ENCODE measurements around the gene CLDN7. TPM values are rescaled to one million over a fixed set of nuclear protein-coding genes. Genes with fewer than 3 reads are reported as not detected.

The CLDN7 gene, protein sequence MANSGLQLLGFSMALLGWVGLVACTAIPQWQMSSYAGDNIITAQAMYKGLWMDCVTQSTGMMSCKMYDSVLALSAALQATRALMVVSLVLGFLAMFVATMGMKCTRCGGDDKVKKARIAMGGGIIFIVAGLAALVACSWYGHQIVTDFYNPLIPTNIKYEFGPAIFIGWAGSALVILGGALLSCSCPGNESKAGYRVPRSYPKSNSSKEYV
- 8.7 and 12.3 TPM in 2 replicates for total RNA-seq

GRCh38 chr17:7262192-7262934 is at the start of gene CLDN7:
Gene CLDN7, minus strand, starts transcription at chr17:7262478. Its CDS starts 435 bp downstream, at chr17:7262043.

DNA sequence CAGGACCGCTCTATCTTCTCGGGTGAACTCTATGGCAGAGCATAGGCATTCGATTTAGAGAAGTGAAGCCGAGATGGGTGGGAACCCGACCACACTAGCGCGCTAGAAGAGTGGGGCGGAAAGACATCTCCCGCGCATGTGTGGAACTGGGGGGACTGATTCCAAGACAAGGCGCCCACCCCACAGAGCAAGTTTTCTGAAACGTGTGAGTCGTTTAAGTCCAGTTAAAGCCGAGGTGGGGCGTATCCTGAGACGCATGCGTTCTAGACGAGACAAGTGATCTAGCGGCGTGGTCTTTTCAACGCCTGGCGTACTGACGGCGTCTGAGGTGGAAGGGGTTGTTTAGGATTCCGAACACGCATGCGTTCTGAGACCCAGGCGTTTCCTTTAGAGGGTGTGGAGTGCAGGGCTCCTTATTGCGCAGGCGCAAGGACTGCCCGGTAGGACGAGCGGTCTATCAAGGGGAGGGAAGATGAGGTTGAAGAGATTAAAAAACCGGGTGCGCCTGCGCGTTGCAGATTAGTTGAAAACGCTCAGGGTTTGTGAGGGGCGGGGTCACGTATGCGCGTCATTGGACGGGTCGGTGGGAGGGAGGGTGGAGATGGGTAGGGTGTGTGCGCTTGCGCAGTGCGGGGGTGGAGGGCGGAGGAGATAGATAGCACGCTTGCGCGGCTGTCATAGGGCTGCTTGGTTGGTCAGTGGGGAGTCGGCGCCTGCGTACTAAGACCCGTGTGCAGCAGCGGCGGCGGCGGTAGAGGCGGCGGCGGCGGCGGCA is 44.8 kb upstream of the CLDN7 start, which contains the start of gene EIF5A:
Gene EIF5A, plus strand, starts transcription at position 718 of the 775 bp plus-strand sequence. CDS start 2,008 bp downstream, outside the sequence.

DNA sequence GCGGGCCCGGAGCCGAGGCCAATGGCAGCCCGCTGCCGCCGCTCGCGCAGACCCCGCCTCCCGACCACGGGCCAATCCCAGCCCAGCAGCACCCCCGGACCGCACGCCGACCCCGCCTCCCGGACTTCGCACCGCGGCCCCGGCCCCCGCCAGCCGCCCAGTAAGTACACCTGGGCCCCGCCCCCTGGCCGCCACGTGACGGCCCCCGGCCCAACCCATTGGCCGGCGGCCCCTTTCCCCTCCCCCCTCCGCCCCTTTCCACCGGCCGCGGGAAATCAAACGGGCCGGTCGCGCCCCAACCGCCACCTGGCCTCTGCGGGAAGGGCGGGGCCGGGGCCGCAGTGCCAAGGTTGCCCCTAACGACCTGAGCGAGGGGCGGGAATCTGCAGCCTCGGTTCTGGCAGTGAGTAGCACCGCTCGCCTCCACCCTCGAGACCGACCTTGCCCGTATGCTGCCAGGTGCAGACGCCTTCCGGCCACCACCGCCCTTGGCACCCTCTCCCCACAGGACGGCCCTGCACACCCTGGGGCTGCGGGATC is 32.4 kb upstream of the CLDN7 start, which contains the start of gene YBX2:
Gene YBX2, minus strand, starts transcription at position 26 of the 540 bp plus-strand sequence. CDS start 139 bp downstream, outside the sequence.

DNA sequence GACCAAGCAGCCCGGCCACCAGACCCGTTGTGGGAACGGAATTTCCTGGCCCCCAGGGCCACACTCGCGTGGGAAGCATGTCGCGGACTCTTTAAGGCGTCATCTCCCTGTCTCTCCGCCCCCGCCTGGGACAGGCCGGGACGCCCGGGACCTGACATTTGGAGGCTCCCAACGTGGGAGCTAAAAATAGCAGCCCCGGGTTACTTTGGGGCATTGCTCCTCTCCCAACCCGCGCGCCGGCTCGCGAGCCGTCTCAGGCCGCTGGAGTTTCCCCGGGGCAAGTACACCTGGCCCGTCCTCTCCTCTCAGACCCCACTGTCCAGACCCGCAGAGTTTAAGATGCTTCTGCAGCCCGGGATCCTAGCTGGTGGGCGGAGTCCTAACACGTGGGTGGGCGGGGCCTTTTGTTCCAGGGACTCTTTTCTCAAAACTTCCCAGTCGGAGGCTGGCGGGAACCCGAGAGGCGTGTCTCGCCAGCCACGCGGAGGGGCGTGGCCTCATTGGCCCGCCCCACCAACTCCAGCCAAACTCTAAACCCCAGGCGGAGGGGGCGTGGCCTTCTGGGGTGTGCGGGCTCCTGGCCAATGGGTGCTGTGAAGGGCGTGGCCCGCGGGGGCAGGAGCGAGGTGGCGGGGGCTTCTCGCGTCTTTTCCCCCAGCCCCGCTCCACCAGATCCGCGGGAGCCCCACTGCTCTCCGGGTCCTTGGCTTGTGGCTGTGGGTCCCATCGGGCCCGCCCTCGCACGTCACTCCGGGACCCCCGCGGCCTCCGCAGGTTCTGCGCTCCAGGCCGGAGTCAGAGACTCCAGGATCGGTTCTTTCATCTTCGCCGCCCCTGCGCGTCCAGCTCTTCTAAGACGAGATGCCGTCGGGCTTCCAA is 19.0 kb upstream of the CLDN7 start, which contains the start of gene SLC2A4:
Gene SLC2A4, plus strand, starts transcription at position 645 of the 879 bp plus-strand sequence. Its CDS starts 217 bp downstream, at position 862.

DNA sequence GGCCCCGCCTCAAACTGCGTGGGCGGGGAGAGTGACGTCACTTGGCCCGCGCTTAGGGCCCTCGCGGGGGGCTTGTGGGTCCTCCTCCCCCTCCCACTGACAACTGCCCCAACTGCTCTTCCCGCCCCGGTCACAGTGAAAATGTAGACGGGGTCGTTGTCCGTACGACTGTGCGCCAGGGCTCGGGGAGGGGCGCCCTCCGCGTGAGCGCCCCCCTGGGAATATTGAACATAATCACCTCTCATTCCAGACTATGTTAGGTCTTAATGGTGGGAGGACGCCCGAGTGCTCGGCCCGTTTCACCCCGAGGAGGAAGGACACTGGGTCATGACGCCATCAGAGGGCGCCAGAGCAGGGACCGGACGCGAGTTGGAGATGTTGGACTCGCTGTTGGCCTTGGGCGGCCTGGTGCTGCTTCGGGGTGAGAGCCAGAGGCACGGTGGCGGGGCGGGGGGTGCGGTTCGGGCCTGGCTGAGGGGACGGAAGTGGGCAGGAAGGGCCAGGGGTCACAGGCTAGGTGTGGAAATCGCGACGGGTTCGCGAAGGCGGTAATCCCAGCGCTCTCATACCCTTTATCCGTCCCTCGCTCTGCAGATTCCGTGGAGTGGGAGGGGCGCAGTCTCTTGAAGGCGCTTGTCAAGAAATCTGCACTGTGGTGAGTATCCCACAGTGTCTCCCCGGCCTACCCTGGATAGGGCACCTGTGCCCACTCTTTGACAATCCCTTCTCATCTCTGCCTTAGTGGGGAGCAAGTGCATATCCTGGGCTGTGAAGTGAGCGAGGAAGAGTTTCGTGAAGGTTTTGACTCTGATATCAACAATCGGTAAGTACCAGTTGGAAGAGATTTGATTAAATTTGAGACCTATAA is 9.9 kb downstream of the CLDN7 start, which contains the start of gene ELP5:
Gene ELP5, plus strand, starts transcription at position 40 of the 868 bp plus-strand sequence. Its CDS starts 336 bp downstream, at position 376.

DNA sequence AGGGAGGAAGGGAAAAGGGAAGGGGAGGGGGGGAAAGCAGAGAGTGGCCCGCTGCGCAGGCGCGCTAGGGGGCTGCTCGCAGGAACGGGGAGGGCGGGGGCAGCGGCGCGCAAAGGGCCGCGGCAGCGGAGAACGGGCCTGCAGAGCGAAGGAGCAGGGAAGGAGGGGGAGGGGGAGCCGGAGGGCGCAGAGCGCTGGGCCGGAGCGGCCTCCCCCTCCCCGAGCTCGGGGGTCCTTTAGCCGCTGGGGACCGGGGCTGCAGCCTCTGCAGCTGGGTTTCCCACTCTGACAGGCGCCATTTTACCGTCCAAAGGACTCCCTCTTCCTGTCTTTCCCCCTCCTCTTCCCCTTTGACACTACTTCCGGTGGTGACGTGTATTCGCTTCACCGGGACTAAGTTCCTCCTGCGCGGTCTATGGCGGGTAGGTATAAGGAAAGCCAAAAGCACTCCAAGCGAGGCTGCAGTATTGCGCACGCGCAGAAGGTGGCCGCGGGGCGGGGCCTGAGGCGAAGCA is 10.6 kb downstream of the CLDN7 start, which contains the start of gene CTDNEP1:
Gene CTDNEP1, minus strand, starts transcription at position 74 of the 515 bp plus-strand sequence. CDS start 438 bp downstream, outside the sequence.

GRCh38 chr17:7241783-7242716 is 20.2 kb downstream of the CLDN7 start, which contains the start of gene GABARAP:
Gene GABARAP, minus strand, starts transcription at chr17:7242449. Its CDS starts 119 bp downstream, at chr17:7242330.

GRCh38 chr17:7239091-7240027 is 22.9 kb downstream of the CLDN7 start, which contains the start of gene PHF23:
Gene PHF23, minus strand, starts transcription at chr17:7239457. Its CDS starts 178 bp downstream, at chr17:7239279.

DNA sequence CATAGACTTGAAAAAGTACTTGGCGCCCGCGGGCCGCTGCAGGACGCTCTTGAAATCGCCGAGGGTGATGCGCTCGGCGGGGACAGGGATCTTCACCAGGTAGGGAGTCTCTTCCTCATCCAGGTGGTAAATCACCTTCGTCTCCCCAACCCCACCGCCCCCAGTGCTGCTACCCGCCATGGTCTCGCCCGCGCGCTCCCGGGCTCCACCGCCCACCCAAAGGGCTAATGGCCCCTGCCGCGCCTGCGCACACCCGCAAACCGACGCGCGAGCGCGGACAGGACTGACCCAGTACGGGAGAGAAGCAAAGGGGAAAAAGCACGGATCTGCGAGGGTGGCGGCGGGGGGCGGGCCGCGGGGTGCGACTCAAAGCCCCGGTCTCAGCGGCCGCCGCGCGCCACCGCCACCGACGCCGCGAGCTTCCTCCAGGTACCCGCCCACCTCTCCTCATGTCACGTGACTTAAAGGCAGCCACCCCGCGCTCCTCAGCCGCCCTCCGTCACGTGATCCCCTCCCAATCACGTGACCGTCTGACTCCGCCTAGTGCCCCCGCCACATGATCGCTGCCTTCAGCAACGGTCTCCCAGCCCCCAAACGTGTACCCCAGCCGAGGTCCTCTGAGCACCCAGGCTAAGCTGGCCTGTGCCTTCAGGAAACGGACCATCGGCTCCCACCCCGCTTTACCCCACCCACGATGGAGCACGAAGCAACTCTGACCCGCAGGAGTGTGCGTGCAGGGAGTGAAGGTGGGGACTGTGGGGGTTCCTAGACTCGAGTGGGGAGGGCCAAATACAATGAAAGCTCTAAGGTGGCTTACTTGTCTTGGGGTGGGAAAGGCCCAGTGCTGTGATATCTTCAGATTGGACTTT is 28.0 kb downstream of the CLDN7 start, which contains the start of gene DVL2:
Gene DVL2, minus strand, starts transcription at position 435 of the 869 bp plus-strand sequence. Its CDS starts 255 bp downstream, at position 180.

GRCh38 chr17:7219812-7220592 is 42.3 kb downstream of the CLDN7 start, which contains the start of the genes ACADVL and DLG4:
Gene ACADVL, plus strand, starts transcription at chr17:7219938. Its CDS starts 47 bp downstream, at chr17:7219985.
Gene DLG4, minus strand, starts transcription at chr17:7219836.

Other genes with a start within 250 kb of the CLDN7 start
- gene RNASEK, start 249.9 kb downstream of the CLDN7 start, total RNA-seq, result 339 and 414 TPM in 2 replicates
- gene BCL6B, start 239.4 kb downstream of the CLDN7 start, total RNA-seq, result 32.2 and 37.0 TPM in 2 replicates
- 5.2 and 5.7 TPM in 2 replicates for gene SLC16A13, start 226.5 kb downstream of the CLDN7 start, total RNA-seq
- 0.69 and 0.73 TPM in 2 replicates for gene SLC16A11, start 218.4 kb downstream of the CLDN7 start, total RNA-seq
- not detected in 2 replicates for gene CLEC10A, start 182.2 kb downstream of the CLDN7 start, total RNA-seq
- gene ASGR2, start 147.7 kb downstream of the CLDN7 start, total RNA-seq, result not detected in 2 replicates
- gene ASGR1, start 83.1 kb downstream of the CLDN7 start, total RNA-seq, result 2.8 and 4.1 TPM in 2 replicates
- gene DLG4, start 42.6 kb downstream of the CLDN7 start, total RNA-seq, result 4.7 and 8.4 TPM in 2 replicates
- gene ACADVL, start 42.5 kb downstream of the CLDN7 start, total RNA-seq, result 187 and 204 TPM in 2 replicates
- 36.6 and 41.9 TPM in 2 replicates for gene DVL2, start 28.0 kb downstream of the CLDN7 start, total RNA-seq
- 26.9 and 41.7 TPM in 2 replicates for gene PHF23, start 23.0 kb downstream of the CLDN7 start, total RNA-seq
- gene GABARAP, start 20.0 kb downstream of the CLDN7 start, total RNA-seq, result 280 and 300 TPM in 2 replicates
- 49.4 and 51.8 TPM in 2 replicates for gene CTDNEP1, start 10.7 kb downstream of the CLDN7 start, total RNA-seq
- gene ELP5, start 10.3 kb downstream of the CLDN7 start, total RNA-seq, result 32.8 and 37.0 TPM in 2 replicates
- 0.10 and 0.13 TPM in 2 replicates for gene SLC2A4, start 19.2 kb upstream of the CLDN7 start, total RNA-seq
- not detected in 2 replicates for gene YBX2, start 32.2 kb upstream of the CLDN7 start, total RNA-seq
- 572 and 718 TPM in 2 replicates for gene EIF5A, start 45.1 kb upstream of the CLDN7 start, total RNA-seq
- gene GPS2, start 52.9 kb upstream of the CLDN7 start, total RNA-seq, result 63.7 and 93.7 TPM in 2 replicates
- 9.8 and 11.4 TPM in 2 replicates for gene NEURL4, start 66.9 kb upstream of the CLDN7 start, total RNA-seq
- gene ACAP1, start 74.1 kb upstream of the CLDN7 start, total RNA-seq, result 0.07 TPM in 1 of 2 replicates, not detected in the other
- gene KCTD11, start 89.7 kb upstream of the CLDN7 start, total RNA-seq, result 4.2 and 5.5 TPM in 2 replicates
- not detected in 2 replicates for gene TMEM95, start 92.7 kb upstream of the CLDN7 start, total RNA-seq
- 0.15 and 2.5 TPM in 2 replicates for gene TNK1, start 118.6 kb upstream of the CLDN7 start, total RNA-seq
- gene PLSCR3, start 132.0 kb upstream of the CLDN7 start, total RNA-seq, result 66.6 and 72.2 TPM in 2 replicates
- gene TMEM256, start 141.6 kb upstream of the CLDN7 start, total RNA-seq, result 41.1 and 116 TPM in 2 replicates
- gene NLGN2, start 145.4 kb upstream of the CLDN7 start, total RNA-seq, result 2.9 and 3.1 TPM in 2 replicates
- not detected in 2 replicates for gene SPEM1, start 157.8 kb upstream of the CLDN7 start, total RNA-seq
- gene SPEM2, start 163.1 kb upstream of the CLDN7 start, total RNA-seq, result not detected in 2 replicates
- gene SPEM3, start 166.4 kb upstream of the CLDN7 start, total RNA-seq, result not detected in 2 replicates
- gene TMEM102, start 173.0 kb upstream of the CLDN7 start, total RNA-seq, result 8.0 and 9.7 TPM in 2 replicates
- gene FGF11, start 177.0 kb upstream of the CLDN7 start, total RNA-seq, result 0.20 TPM in 1 of 2 replicates, not detected in the other
- 3.5 and 10.1 TPM in 2 replicates for gene CHRNB1, start 182.6 kb upstream of the CLDN7 start, total RNA-seq
- 18.9 and 20.9 TPM in 2 replicates for gene ZBTB4, start 217.2 kb upstream of the CLDN7 start, total RNA-seq
- not detected in 2 replicates for gene SLC35G6, start 219.0 kb upstream of the CLDN7 start, total RNA-seq
- 45.0 and 63.4 TPM in 2 replicates for gene POLR2A, start 221.9 kb upstream of the CLDN7 start, total RNA-seq